Mesothelial cell of epicardium (in vitro differentiated cells): ENCODE measurements around the gene BGN. TPM values are rescaled to one million over a fixed set of nuclear protein-coding genes. Genes with fewer than 3 reads are reported as not detected.

Experiments
- DNase-seq, 2 experiments: peaks; one replicate each; pipeline ENCODE4 v3.0.0; 2021; ENCODE audit warnings: low spot score in 2 of 2; ENCODE audit not compliant: unreplicated experiment in 2 of 2
- H3K27ac Mint-ChIP-seq: 2 replicates; pipeline ENCODE4 v1.8.0; 2021; ENCODE audit warnings: mixed read lengths
- H3K27me3 Mint-ChIP-seq: 2 replicates; pipeline ENCODE4 v1.8.0; 2021; ENCODE audit warnings: low read depth, mixed read lengths
- H3K36me3 Mint-ChIP-seq: 2 replicates; pipeline ENCODE4 v1.8.0; 2021; ENCODE audit warnings: mixed read lengths
- H3K4me1 Mint-ChIP-seq: 2 replicates; pipeline ENCODE4 v1.8.0; 2021; ENCODE audit warnings: mixed read lengths
- H3K4me3 Mint-ChIP-seq: 2 replicates; pipeline ENCODE4 v1.8.0; 2021; ENCODE audit warnings: mild to moderate bottlenecking, moderate library complexity, mixed read lengths
- H3K9me3 Mint-ChIP-seq: 2 replicates; pipeline ENCODE4 v1.8.0; 2021; ENCODE audit warnings: mixed read lengths
- CTCF ChIP-seq: fragments of 200-600 bp; sonication (generic); IDR thresholded peaks from one replicate; pipeline ENCODE4 v1.5.0; 2021; ENCODE audit warnings: antibody characterized with exemption; ENCODE audit not compliant: unreplicated experiment
- total RNA-seq: library from RNA; stranded (reverse); gene quantifications from 3 replicates; pipeline ENCODE4 v1.2.1, GENCODE V29; 2021

Gene BGN
- total RNA-seq, 1 donor from 2014 or later, result 121 TPM

- H3K36me3 Mint-ChIP-seq, result peaks cover 2% of the 10 kb centered on the region
- peaks cover 59% of the 10 kb centered on the region for H3K27me3 Mint-ChIP-seq
- no peaks in the 10 kb centered on the region for H3K9me3 Mint-ChIP-seq
- H3K27ac Mint-ChIP-seq, result no peak overlapping the region
- peaks cover 3% of the 10 kb centered on the region for H3K4me1 Mint-ChIP-seq
- TF ChIP-seq CTCF, result no peak
- DNase-seq, result no peak
- H3K4me3 Mint-ChIP-seq, result no peak overlapping the region
Observed at GRCh38 chrX:153520287-153520917, 25.6 kb downstream of the BGN start.

- TF ChIP-seq CTCF, result no peak
- DNase-seq, result no peak
- Mint-ChIP-seq H3K4me3 (no peak overlapping the region), H3K36me3 (peaks cover 2% of the 10 kb centered on the region), H3K9me3 (no peaks in the 10 kb centered on the region), H3K27me3 (peaks cover 55% of the 10 kb centered on the region), H3K4me1 (peaks cover 3% of the 10 kb centered on the region), H3K27ac (no peak overlapping the region)
Observed at GRCh38 chrX:153521034-153521433, 26.3 kb downstream of the BGN start.

DNA sequence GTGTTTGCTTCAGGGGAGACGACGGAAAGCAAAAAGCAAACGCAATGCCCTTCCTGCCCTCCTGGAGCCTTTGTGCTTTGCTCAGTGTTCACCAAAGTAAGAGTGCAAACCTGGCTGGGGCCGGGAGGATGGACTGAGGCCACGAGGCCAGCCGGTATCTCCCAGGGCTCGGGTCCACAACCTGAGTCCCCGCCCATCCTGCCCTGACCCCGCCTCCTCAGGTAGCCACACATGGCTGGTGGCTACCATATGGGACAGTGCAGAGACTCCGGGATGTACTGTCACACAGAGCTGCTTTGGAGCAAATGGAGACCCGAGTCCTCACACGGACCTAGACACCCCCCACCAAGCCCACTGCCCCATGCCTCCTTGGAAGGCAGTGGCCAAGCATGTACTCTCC lies 27.5 kb downstream of the BGN start:
- Mint-ChIP-seq H3K9me3 (no peaks in the 10 kb centered on the region), H3K36me3 (peaks cover 2% of the 10 kb centered on the region), H3K27ac (no peak overlapping the region), H3K4me1 (peaks cover 12% of the 10 kb centered on the region), H3K4me3 (no peak overlapping the region), H3K27me3 (peaks cover 42% of the 10 kb centered on the region)
- DNase-seq, result no peak
- TF ChIP-seq CTCF, result no peak

DNA sequence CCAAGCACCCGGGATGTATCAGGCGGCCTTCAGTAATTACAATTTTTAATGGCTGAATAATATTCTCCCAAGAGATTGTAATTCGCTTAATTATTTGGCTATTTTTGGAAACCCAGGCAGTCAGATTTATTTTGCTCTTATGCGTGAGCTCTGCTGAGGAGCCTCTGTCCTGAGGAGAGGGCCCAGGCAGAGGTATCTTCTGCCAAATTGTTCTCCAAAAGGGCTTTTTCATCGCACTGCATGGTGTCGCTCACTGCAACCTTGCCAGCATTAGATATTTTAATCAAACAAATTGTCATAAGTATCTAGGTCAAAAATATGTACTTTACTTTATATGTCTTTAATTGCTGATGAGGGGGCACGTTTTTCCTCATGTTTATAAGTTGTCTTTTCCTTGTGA lies 28.5 kb downstream of the BGN start:
- TF ChIP-seq CTCF, result no peak

GRCh38 chrX:153524234-153524633 lies 29.5 kb downstream of the BGN start:
- no peak for TF ChIP-seq CTCF
- H3K4me3 Mint-ChIP-seq, result no peak overlapping the region
- peaks cover 31% of the 10 kb centered on the region for H3K27me3 Mint-ChIP-seq
- H3K36me3 Mint-ChIP-seq, result no peaks in the 10 kb centered on the region
- no peak for DNase-seq
- no peak overlapping the region for H3K27ac Mint-ChIP-seq
- H3K9me3 Mint-ChIP-seq, result no peaks in the 10 kb centered on the region
- peaks cover 11% of the 10 kb centered on the region for H3K4me1 Mint-ChIP-seq

More for the DNA sequence above, 28.5 kb downstream of the BGN start:
- DNase-seq, result no peak
- no peak overlapping the region for H3K27ac Mint-ChIP-seq
- H3K4me3 Mint-ChIP-seq, result no peak overlapping the region
- no peaks in the 10 kb centered on the region for H3K9me3 Mint-ChIP-seq
- peaks cover 2% of the 10 kb centered on the region for H3K36me3 Mint-ChIP-seq
- H3K27me3 Mint-ChIP-seq, result peaks cover 40% of the 10 kb centered on the region
- H3K4me1 Mint-ChIP-seq, result peaks cover 14% of the 10 kb centered on the region

DNA sequence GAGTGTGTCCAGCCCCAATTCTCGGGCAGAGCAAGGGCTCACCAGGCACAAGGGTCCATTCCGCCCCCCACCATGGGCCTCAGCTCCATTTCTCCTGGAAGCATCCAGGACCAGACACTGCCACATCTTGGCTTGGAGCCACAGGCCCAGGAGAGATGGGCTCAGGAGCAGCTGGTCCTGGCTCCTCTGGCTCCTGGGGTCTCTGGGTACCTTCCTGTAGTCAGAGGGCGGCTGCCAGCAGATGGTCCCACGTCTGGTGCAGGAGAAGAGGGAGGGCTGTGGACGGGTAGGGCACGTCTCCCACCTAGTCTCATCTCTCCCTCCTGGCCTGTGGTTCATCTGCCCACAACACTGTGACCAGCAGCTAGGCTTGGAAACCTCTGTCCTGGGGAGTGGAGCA lies 30.7 kb downstream of the BGN start:
- no peaks in the 10 kb centered on the region for H3K9me3 Mint-ChIP-seq
- no peak for TF ChIP-seq CTCF

More for the DNA sequence above, 30.7 kb downstream of the BGN start:
- H3K27me3 Mint-ChIP-seq, result peaks cover 21% of the 10 kb centered on the region
- H3K4me1 Mint-ChIP-seq, result peaks cover 11% of the 10 kb centered on the region
- DNase-seq, result no peak
- no peak overlapping the region for H3K27ac Mint-ChIP-seq
- H3K4me3 Mint-ChIP-seq, result no peak overlapping the region
- H3K36me3 Mint-ChIP-seq, result no peaks in the 10 kb centered on the region
